ENCODE data around the gene LILRB1. TPM values are rescaled to one million over a fixed set of nuclear protein-coding genes. Genes with fewer than 3 reads are reported as not detected.
"Not testable (repeated sequence)": the region's sequence is repeated elsewhere in the genome, so short reads cannot be mapped to it uniquely, and the experiment has no call there.

LILRB1 gene
- total RNA-seq, 1 experiment from 2014 or later, result not detected

GRCh38 chr19:54626757-54627156 lies 3.5 kb upstream of the LILRB1 start:
- no peaks in the 10 kb centered on the region for H3K4me1 ChIP-seq (replicated peaks; ENCODE audit: insufficient read depth)
- no peak overlapping the region for H2AFZ ChIP-seq
- no TSS peak for BruUV-seq (replicated peaks)
- no peak for TF ChIP-seq EZH2 (IDR thresholded peaks at IDR 0.05; ENCODE audit: low read depth)
- no peak for TF ChIP-seq CTCF (conservative IDR thresholded peaks at IDR 0.05)
- peaks cover 84% of the 10 kb centered on the region for H3K27me3 ChIP-seq (ENCODE audit: insufficient read depth, low read depth)
- no peaks in the 10 kb centered on the region for H3K36me3 ChIP-seq (ENCODE audit: low read depth)
- no peaks in the 10 kb centered on the region for H3K79me2 ChIP-seq (ENCODE audit: low read depth)
- DNase-seq, result no peak
- H3K9me2 ChIP-seq (ENCODE audit: insufficient read depth), result no peaks in the 10 kb centered on the region
- intact Hi-C loops (cut with micrococcal nuclease; ENCODE audit: unreplicated experiment), result no loop called here
- no peak overlapping the region for H3K4me2 ChIP-seq
- ChIA-PET CTCF (no interaction called here), POLR2A (ENCODE audit: unreplicated experiment) (no interaction called here)
- no peaks in the 10 kb centered on the region for H4K20me1 ChIP-seq (ENCODE audit: insufficient read depth)
- H3K9me3 ChIP-seq (ENCODE audit: insufficient read depth, low read depth), result no peaks in the 10 kb centered on the region
- H3F3A ChIP-seq (ENCODE audit: insufficient read depth, low read depth), result no peaks in the 10 kb centered on the region
- no peak overlapping the region for H3K27ac ChIP-seq
- no peak overlapping the region for H3K4me3 ChIP-seq

- H3K27ac ChIP-seq; H3K4me3 ChIP-seq; H3K9me2 ChIP-seq (ENCODE audit: insufficient read depth); H3F3A ChIP-seq (ENCODE audit: insufficient read depth, low read depth); POLR2A ChIA-PET (ENCODE audit: unreplicated experiment); H2AFZ ChIP-seq; BruUV-seq (replicated peaks); H3K36me3 ChIP-seq (ENCODE audit: low read depth); H3K9me3 ChIP-seq (ENCODE audit: insufficient read depth, low read depth); H3K79me2 ChIP-seq (ENCODE audit: low read depth); H3K4me2 ChIP-seq; H3K4me1 ChIP-seq (replicated peaks; ENCODE audit: insufficient read depth); H4K20me1 ChIP-seq (ENCODE audit: insufficient read depth); intact Hi-C loops (cut with micrococcal nuclease; ENCODE audit: unreplicated experiment); CTCF ChIA-PET; DNase-seq: not testable (repeated sequence)
- H3K27me3 ChIP-seq (ENCODE audit: insufficient read depth, low read depth), result peaks cover 93% of the 10 kb centered on the region
These were observed 2.4 kb upstream of the LILRB1 start for GRCh38 chr19:54627912-54628311.

- intact Hi-C loops (cut with micrococcal nuclease; ENCODE audit: unreplicated experiment), result no loop called here
- Histone ChIP-seq H3K9me3 (ENCODE audit: insufficient read depth, low read depth) (no peaks in the 10 kb centered on the region), H3K4me3 (no peak overlapping the region), H3K27me3 (ENCODE audit: insufficient read depth, low read depth) (peaks cover 98% of the 10 kb centered on the region), H3F3A (ENCODE audit: insufficient read depth, low read depth) (no peaks in the 10 kb centered on the region), H3K4me1 (replicated peaks; ENCODE audit: insufficient read depth) (no peaks in the 10 kb centered on the region), H3K36me3 (ENCODE audit: low read depth) (no peaks in the 10 kb centered on the region), H3K27ac (no peak overlapping the region), H4K20me1 (ENCODE audit: insufficient read depth) (no peaks in the 10 kb centered on the region), H3K9me2 (ENCODE audit: insufficient read depth) (no peaks in the 10 kb centered on the region), H3K79me2 (ENCODE audit: low read depth) (no peaks in the 10 kb centered on the region), H3K4me2 (no peak overlapping the region), H2AFZ (no peak overlapping the region)
- no peak for DNase-seq
- TF ChIP-seq EZH2 (IDR thresholded peaks at IDR 0.05; ENCODE audit: low read depth) (no peak), CTCF (conservative IDR thresholded peaks at IDR 0.05) (no peak)
- ChIA-PET POLR2A (ENCODE audit: unreplicated experiment) (no interaction called here), CTCF (interaction anchor here (0.6 kb wide), 1 partner anchor 13 kb away, joined by 4 read pairs; no protein-coding TSS in a partner anchor)
- no TSS peak for BruUV-seq (replicated peaks)
These were observed 498 bp downstream of the LILRB1 start for GRCh38 chr19:54630782-54631181.

- H3K9me3 ChIP-seq (ENCODE audit: insufficient read depth, low read depth); DNase-seq; BruUV-seq (replicated peaks); intact Hi-C loops (cut with micrococcal nuclease; ENCODE audit: unreplicated experiment); H3K36me3 ChIP-seq (ENCODE audit: low read depth); H2AFZ ChIP-seq; CTCF ChIA-PET; H3K4me1 ChIP-seq (replicated peaks; ENCODE audit: insufficient read depth); H4K20me1 ChIP-seq (ENCODE audit: insufficient read depth); H3K79me2 ChIP-seq (ENCODE audit: low read depth); H3K4me2 ChIP-seq; H3K4me3 ChIP-seq; H3K27ac ChIP-seq; H3F3A ChIP-seq (ENCODE audit: insufficient read depth, low read depth); POLR2A ChIA-PET (ENCODE audit: unreplicated experiment); H3K9me2 ChIP-seq (ENCODE audit: insufficient read depth): not testable (repeated sequence)
- peaks cover 97% of the 10 kb centered on the region for H3K27me3 ChIP-seq (ENCODE audit: insufficient read depth, low read depth)
These were observed 1.4 kb downstream of the LILRB1 start for GRCh38 chr19:54631489-54632337.

GRCh38 chr19:54632517-54632916 lies 2.2 kb downstream of the LILRB1 start:
- H4K20me1 ChIP-seq (ENCODE audit: insufficient read depth); H3F3A ChIP-seq (ENCODE audit: insufficient read depth, low read depth); H3K79me2 ChIP-seq (ENCODE audit: low read depth); POLR2A ChIA-PET (ENCODE audit: unreplicated experiment); H3K4me3 ChIP-seq; H3K36me3 ChIP-seq (ENCODE audit: low read depth); DNase-seq; intact Hi-C loops (cut with micrococcal nuclease; ENCODE audit: unreplicated experiment); H3K27ac ChIP-seq; CTCF ChIA-PET; H3K4me2 ChIP-seq; BruUV-seq (replicated peaks); H3K9me2 ChIP-seq (ENCODE audit: insufficient read depth); H3K9me3 ChIP-seq (ENCODE audit: insufficient read depth, low read depth); H2AFZ ChIP-seq; H3K4me1 ChIP-seq (replicated peaks; ENCODE audit: insufficient read depth): not testable (repeated sequence)
- peaks cover 99% of the 10 kb centered on the region for H3K27me3 ChIP-seq (ENCODE audit: insufficient read depth, low read depth)

Data from PC-9 (cell line).